Body of pancreas (tissue), 4 donors: Measurements from ENCODE around the gene RGS17. TPM values are rescaled to one million over a fixed set of nuclear protein-coding genes. Genes with fewer than 3 reads are reported as not detected.
A peak's percentile ranks its signal among the peaks of the same experiment; 100 is the strongest.

Experiments
- ATAC-seq: fragments of 150-250 bp; one replicate; pipeline ENCODE4 v1.9.1; 2016
- DNase-seq, 4 donors: peaks; one replicate each; pipeline ENCODE4 v3.0.0-alpha.2; 2019
- H3K27ac ChIP-seq, 4 donors: fragments of 200-600 bp; sonication (generic); 1 replicate in 3 of 4; 2 replicates in 1 of 4; pipeline versions ENCODE4 v1.5.1 to v1.6.1; 2016 to 2019; ENCODE audit warnings: mild to moderate bottlenecking in 1 of 4, mixed read lengths in 1 of 4, moderate library complexity in 1 of 4
- H3K27me3 ChIP-seq, 2 donors: fragments of 200-600 bp; sonication (generic); one replicate each; pipeline ENCODE4 v1.6.0; 2016; ENCODE audit warnings: mild to moderate bottlenecking in 1 of 2
- H3K36me3 ChIP-seq, 2 donors: fragments of 200-600 bp; sonication (generic); replicated peaks in 1 of 2; 2 replicates each; pipeline ENCODE4 v1.5.1; 2016; ENCODE audit warnings: low read depth in 2 of 2; ENCODE audit not compliant: insufficient read depth in 1 of 2
- H3K4me1 ChIP-seq: fragments of 200-600 bp; sonication (generic); one replicate; pipeline ENCODE4 v1.6.0; 2016
- H3K4me3 ChIP-seq, 2 donors: fragments of 200-600 bp; sonication (generic); 1 replicate in 1 of 2; 2 replicates in 1 of 2; pipeline ENCODE4 v1.5.1; 2016 to 2019
- H3K9me3 ChIP-seq, 3 donors: fragments of 200-600 bp; sonication (generic); 1 replicate in 2 of 3; 2 replicates in 1 of 3; pipeline ENCODE4 v1.5.1; 2016
- POLR2A ChIP-seq, 3 donors: fragments of 450-650 bp; IDR thresholded peaks; one replicate each; pipeline ENCODE4 v1.6.1; 2016; ENCODE audit warnings: antibody characterized with exemption in 3 of 3, mild to moderate bottlenecking in 2 of 3
- WGBS, 2 donors: methylation state at CpG; one replicate each; pipeline ENCODE4 v1.1.5; 2017; 5-methylcytosine and 5-hydroxymethylcytosine counted together
- intact Hi-C: fragments of 100-400 bp; cut with DNase I; formaldehyde crosslinking; loops from one replicate; pipeline ENCODE4 v1.15.1; 2023
- total RNA-seq, 2 donors: library from RNA; depleted of rRNA; stranded (reverse); fragments of >200 nt; gene quantifications; one replicate each; pipeline ENCODE4 v1.1.0, GENCODE V29; 2016
- TF ChIP-seq, protein P1 (sequence below), 7 experiments: fragments of 450-650 bp in 4 of 7; fragments of 200-600 bp in 3 of 7; sonication (generic) in 3 of 7; IDR thresholded peaks; one replicate each; pipeline ENCODE4 v1.5.1; 2016 to 2019; ENCODE audit warnings: antibody characterized with exemption in 7 of 7

Gene RGS17
- total RNA-seq, 2 donors from 2014 or later: 0.33 to 1.0 TPM

- ATAC-seq: no peak
- no peak for DNase-seq
- WGBS, 2 donors: 70 to 78% methylated on average over 8 of the region's 8 CpGs
- Histone ChIP-seq H3K4me1 (no peaks in the 10 kb centered on the region), H3K4me3 (no peak overlapping the region), H3K9me3 (no peaks in the 10 kb centered on the region), H3K27ac (no peak overlapping the region), H3K27me3 (no peaks in the 10 kb centered on the region), H3K36me3 (no peaks in the 10 kb centered on the region)
- TF ChIP-seq, protein P1, sequence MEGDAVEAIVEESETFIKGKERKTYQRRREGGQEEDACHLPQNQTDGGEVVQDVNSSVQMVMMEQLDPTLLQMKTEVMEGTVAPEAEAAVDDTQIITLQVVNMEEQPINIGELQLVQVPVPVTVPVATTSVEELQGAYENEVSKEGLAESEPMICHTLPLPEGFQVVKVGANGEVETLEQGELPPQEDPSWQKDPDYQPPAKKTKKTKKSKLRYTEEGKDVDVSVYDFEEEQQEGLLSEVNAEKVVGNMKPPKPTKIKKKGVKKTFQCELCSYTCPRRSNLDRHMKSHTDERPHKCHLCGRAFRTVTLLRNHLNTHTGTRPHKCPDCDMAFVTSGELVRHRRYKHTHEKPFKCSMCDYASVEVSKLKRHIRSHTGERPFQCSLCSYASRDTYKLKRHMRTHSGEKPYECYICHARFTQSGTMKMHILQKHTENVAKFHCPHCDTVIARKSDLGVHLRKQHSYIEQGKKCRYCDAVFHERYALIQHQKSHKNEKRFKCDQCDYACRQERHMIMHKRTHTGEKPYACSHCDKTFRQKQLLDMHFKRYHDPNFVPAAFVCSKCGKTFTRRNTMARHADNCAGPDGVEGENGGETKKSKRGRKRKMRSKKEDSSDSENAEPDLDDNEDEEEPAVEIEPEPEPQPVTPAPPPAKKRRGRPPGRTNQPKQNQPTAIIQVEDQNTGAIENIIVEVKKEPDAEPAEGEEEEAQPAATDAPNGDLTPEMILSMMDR (IDR thresholded peaks at IDR 0.05): no peak
- no peak for TF ChIP-seq POLR2A (IDR thresholded peaks at IDR 0.05)
- intact Hi-C loops: no loop called here
These were observed 40.7 kb downstream of the RGS17 start for GRCh38 chr6:153090241-153090930.

DNA sequence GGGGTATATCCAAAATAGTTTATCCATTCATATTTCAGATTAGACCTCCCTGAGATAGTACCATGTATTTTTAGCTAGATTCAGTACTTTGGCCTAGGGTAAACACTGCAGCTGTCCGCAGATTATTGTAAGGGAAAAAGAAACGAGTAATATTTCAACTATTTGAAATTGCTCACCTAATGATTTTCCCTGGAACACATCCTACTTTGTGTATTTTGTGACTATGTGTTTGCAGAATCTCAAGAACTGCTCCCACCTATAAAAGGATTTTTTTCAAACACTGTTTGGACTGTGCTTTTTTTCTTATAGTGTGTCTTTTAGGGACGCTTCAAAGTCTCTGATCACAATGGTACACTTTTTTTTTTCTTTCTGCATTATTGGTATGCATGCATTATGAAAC is 42.3 kb downstream of the RGS17 start:
- ATAC-seq (no peak), DNase-seq (no peak)
- no peaks in the 10 kb centered on the region for H3K36me3 ChIP-seq
- intact Hi-C loops: no loop called here
- no peak overlapping the region for H3K27ac ChIP-seq
- TF ChIP-seq, protein P1 (IDR thresholded peaks at IDR 0.05): no peak
- TF ChIP-seq POLR2A (IDR thresholded peaks at IDR 0.05): no peak
- H3K27me3 ChIP-seq: no peaks in the 10 kb centered on the region
- 66 to 76% methylated on average over 3 of the region's 3 CpGs for WGBS, 2 donors
- no peak overlapping the region for H3K4me3 ChIP-seq
- no peaks in the 10 kb centered on the region for H3K4me1 ChIP-seq
- no peaks in the 10 kb centered on the region for H3K9me3 ChIP-seq

DNA sequence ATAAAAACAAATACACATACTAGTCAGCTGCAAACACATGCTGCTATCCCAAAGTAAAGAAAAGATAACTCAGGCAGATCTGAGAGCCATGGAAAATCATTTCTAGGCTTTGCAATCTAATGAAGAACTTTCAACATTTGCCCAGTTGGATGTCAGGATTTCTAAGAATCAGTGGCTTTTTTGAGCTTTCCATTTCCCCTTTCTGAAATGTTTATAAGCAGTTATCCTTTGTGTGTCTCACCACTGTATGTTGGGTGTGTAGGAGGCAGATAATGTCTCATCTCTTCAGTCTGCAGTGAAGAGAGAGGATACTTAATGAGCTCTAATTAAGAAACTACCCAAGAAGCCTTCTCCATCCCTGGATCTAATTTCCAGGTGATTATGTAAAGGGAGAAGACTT is 43.6 kb downstream of the RGS17 start:
- H3K36me3 ChIP-seq: no peaks in the 10 kb centered on the region
- ATAC-seq: no peak
- peak in 1 of 3 donors; percentile 9 for TF ChIP-seq POLR2A (IDR thresholded peaks at IDR 0.05)
- TF ChIP-seq, protein P1 (IDR thresholded peaks at IDR 0.05): no peak
- no peak for DNase-seq
- H3K4me3 ChIP-seq: no peak overlapping the region
- H3K4me1 ChIP-seq: no peaks in the 10 kb centered on the region
- H3K9me3 ChIP-seq: no peaks in the 10 kb centered on the region
- intact Hi-C loops: no loop called here
- no peaks in the 10 kb centered on the region for H3K27me3 ChIP-seq
- no peak overlapping the region for H3K27ac ChIP-seq

DNA sequence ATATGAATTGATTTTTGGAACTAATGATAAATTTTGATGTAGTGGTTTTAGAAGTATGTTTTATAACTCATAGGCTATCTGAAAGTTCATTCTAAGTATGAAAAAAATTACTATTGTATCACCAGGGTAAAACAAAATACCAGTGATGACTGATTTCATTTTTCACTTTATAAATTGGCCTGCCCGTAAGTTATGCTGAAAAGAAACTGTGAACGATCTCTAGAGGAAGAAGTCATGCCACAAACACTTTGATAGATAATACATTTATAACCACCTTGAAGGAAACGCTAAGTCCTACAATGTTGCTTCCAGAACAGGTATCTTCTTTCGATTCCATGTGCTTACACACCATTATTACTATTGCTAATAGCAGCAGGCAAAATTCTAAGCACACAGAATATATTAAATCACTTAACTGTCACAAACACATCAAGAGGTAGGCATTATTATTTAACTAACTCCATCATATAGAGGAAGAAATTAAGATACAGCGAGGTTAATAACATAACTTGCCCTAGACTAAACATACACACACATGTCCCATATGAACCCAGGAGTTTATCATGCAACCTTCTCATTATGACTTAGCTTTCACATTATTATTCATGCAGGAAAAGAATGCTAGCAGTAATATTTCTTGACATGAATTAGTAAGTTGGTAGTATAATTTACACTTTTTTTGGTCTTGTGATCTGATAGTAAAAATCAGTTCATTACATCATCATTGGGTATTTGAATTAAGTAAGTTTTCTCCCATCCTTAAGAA is 44.7 kb downstream of the RGS17 start:
- ATAC-seq: no peak
- WGBS, 2 donors: 82 to 84% methylated on average over 5 of the region's 5 CpGs
- Histone ChIP-seq H3K27ac (no peak overlapping the region), H3K36me3 (no peaks in the 10 kb centered on the region), H3K9me3 (no peaks in the 10 kb centered on the region), H3K4me3 (no peak overlapping the region), H3K27me3 (no peaks in the 10 kb centered on the region), H3K4me1 (no peaks in the 10 kb centered on the region)
- DNase-seq: no peak
- intact Hi-C loops: no loop called here
- TF ChIP-seq, protein P1 (IDR thresholded peaks at IDR 0.05): no peak
- no peak for TF ChIP-seq POLR2A (IDR thresholded peaks at IDR 0.05)
